H9 (cell line): ENCODE data around the gene ITPR2. TPM values are rescaled to one million over a fixed set of nuclear protein-coding genes. Genes with fewer than 3 reads are reported as not detected.

Experiments
- DNase-seq: peaks from one replicate; pipeline ENCODE4 v3.0.0-alpha.2; 2017
- H2AFZ ChIP-seq: one replicate; pipeline ENCODE4 v1.6.1; 2013; ENCODE audit warnings: mild to moderate bottlenecking, low read length, control low read depth, moderate library complexity
- H2AK5ac ChIP-seq: 2 replicates; pipeline ENCODE4 v1.6.1; 2013; ENCODE audit warnings: low read length, control low read depth, mixed read lengths; ENCODE audit not compliant: insufficient read length
- H2BK120ac ChIP-seq: one replicate; pipeline ENCODE4 v1.6.1; 2013; ENCODE audit warnings: low read depth, mild to moderate bottlenecking, low read length, control low read depth, inconsistent platforms; ENCODE audit not compliant: poor library complexity, severe bottlenecking
- H2BK12ac ChIP-seq: 2 replicates; pipeline ENCODE4 v1.6.1; 2013; ENCODE audit warnings: low read length, control low read depth, mixed read lengths, low read depth; ENCODE audit not compliant: insufficient read length
- H2BK15ac ChIP-seq: 2 replicates; pipeline ENCODE4 v1.6.1; 2013; ENCODE audit warnings: low read depth, low read length, control low read depth
- H2BK20ac ChIP-seq: one replicate; pipeline ENCODE4 v1.6.1; 2013; ENCODE audit warnings: low read depth, mild to moderate bottlenecking, low read length, control low read depth, inconsistent platforms; ENCODE audit not compliant: poor library complexity, severe bottlenecking
- H2BK5ac ChIP-seq: 2 replicates; pipeline ENCODE4 v1.6.1; 2013; ENCODE audit warnings: low read length, control low read depth, mixed read lengths; ENCODE audit not compliant: insufficient read length
- H3K14ac ChIP-seq: 2 replicates; pipeline ENCODE4 v1.6.1; 2013; ENCODE audit warnings: low read length, control low read depth; ENCODE audit not compliant: insufficient read depth
- H3K18ac ChIP-seq: 2 replicates; pipeline ENCODE4 v1.6.1; 2013; ENCODE audit warnings: low read depth, mild to moderate bottlenecking, mixed read lengths, low read length, control low read depth; ENCODE audit not compliant: insufficient read length
- H3K23ac ChIP-seq: 2 replicates; pipeline ENCODE4 v1.6.1; 2013; ENCODE audit warnings: low read length, control low read depth, mixed read lengths, low read depth; ENCODE audit not compliant: insufficient read length
- H3K23me2 ChIP-seq: 2 replicates; pipeline ENCODE4 v1.6.1; 2013; ENCODE audit warnings: low read depth, mild to moderate bottlenecking, mixed read lengths, low read length, control low read depth; ENCODE audit not compliant: insufficient read length, poor library complexity, severe bottlenecking
- H3K27ac ChIP-seq: 2 replicates; pipeline ENCODE4 v1.5.1; 2013; ENCODE audit warnings: low read length, control low read depth, mixed read lengths, low read depth; ENCODE audit not compliant: insufficient read length
- H3K27me3 ChIP-seq: 2 replicates; pipeline ENCODE4 v1.6.1; 2013; ENCODE audit warnings: low read length, control low read depth, inconsistent platforms; ENCODE audit not compliant: insufficient read depth
- H3K4ac ChIP-seq: 2 replicates; pipeline ENCODE4 v1.6.1; 2013; ENCODE audit warnings: low read depth, mild to moderate bottlenecking, control low read depth, inconsistent platforms, low read length, moderate library complexity
- H3K4me1 ChIP-seq: 2 replicates; pipeline ENCODE4 v1.6.1; 2013; ENCODE audit warnings: low read length, control low read depth, inconsistent platforms; ENCODE audit not compliant: insufficient read depth
- H3K4me2 ChIP-seq: 2 replicates; pipeline ENCODE4 v1.6.1; 2013; ENCODE audit warnings: low read length, control low read depth, mixed read lengths; ENCODE audit not compliant: insufficient read length, insufficient read depth
- H3K56ac ChIP-seq: 2 replicates; pipeline ENCODE4 v1.6.1; 2013; ENCODE audit warnings: low read depth, mild to moderate bottlenecking, mixed read lengths, low read length, control low read depth; ENCODE audit not compliant: insufficient read length
- H3K79me1 ChIP-seq: 2 replicates; pipeline ENCODE4 v1.6.1; 2013; ENCODE audit warnings: low read depth, mild to moderate bottlenecking, moderate library complexity, low read length, control low read depth, inconsistent platforms; ENCODE audit not compliant: insufficient read depth, poor library complexity, severe bottlenecking
- H3K79me2 ChIP-seq: 2 replicates; pipeline ENCODE4 v1.6.1; 2013; ENCODE audit warnings: low read length, control low read depth, inconsistent platforms; ENCODE audit not compliant: insufficient read depth
- H3K9ac ChIP-seq: 2 replicates; pipeline ENCODE4 v1.6.1; 2013; ENCODE audit warnings: low read length, control low read depth, mixed read lengths; ENCODE audit not compliant: insufficient read length; ENCODE audit errors: extremely low read depth
- H3K9me3 ChIP-seq: one replicate; pipeline ENCODE4 v1.6.1; 2013; ENCODE audit warnings: low read depth, low read length, inconsistent platforms; ENCODE audit not compliant: control insufficient read depth
- H3T11ph ChIP-seq: one replicate; pipeline ENCODE4 v1.6.1; 2013; ENCODE audit warnings: mild to moderate bottlenecking, low read length, control low read depth, inconsistent platforms
- H4K20me1 ChIP-seq: one replicate; pipeline ENCODE4 v1.6.1; 2013; ENCODE audit not compliant: control insufficient read depth, insufficient read length, insufficient read depth
- H4K5ac ChIP-seq: 2 replicates; pipeline ENCODE4 v1.6.1; 2013; ENCODE audit warnings: low read depth, mild to moderate bottlenecking, mixed read lengths, low read length, control low read depth; ENCODE audit not compliant: insufficient read length
- H4K8ac ChIP-seq: replicated peaks from 2 replicates; pipeline ENCODE4 v1.6.1; 2013; ENCODE audit warnings: low read length, control low read depth, mixed read lengths, low read depth; ENCODE audit not compliant: insufficient read length
- H4K91ac ChIP-seq: 2 replicates; pipeline ENCODE4 v1.6.1; 2013; ENCODE audit warnings: low read depth, mild to moderate bottlenecking, moderate library complexity, mixed read lengths, low read length, control low read depth; ENCODE audit not compliant: insufficient read length
- H3K27ac Mint-ChIP-seq, 3 experiments: 2 replicates in 2 of 3; 3 replicates in 1 of 3; pipeline ENCODE4 v1.8.0; 2020 to 2021; ENCODE audit warnings: mixed read lengths in 3 of 3, mild to moderate bottlenecking in 1 of 3, moderate library complexity in 1 of 3
- H3K27me3 Mint-ChIP-seq: 2 replicates; pipeline ENCODE4 v1.8.0; 2021; ENCODE audit warnings: low read depth, mild to moderate bottlenecking, moderate library complexity, mixed read lengths
- H3K36me3 Mint-ChIP-seq, 3 experiments: 2 replicates in 2 of 3; 3 replicates in 1 of 3; pipeline ENCODE4 v1.8.0; 2020 to 2021; ENCODE audit warnings: low read depth in 3 of 3, mixed read lengths in 3 of 3; ENCODE audit not compliant: insufficient read depth in 1 of 3
- H3K4me1 Mint-ChIP-seq, 2 experiments: 2 replicates each; pipeline ENCODE4 v1.8.0; 2020; ENCODE audit warnings: mixed read lengths in 2 of 2
- H3K4me3 Mint-ChIP-seq, 2 experiments: 2 replicates in 1 of 2; 3 replicates in 1 of 2; pipeline ENCODE4 v1.8.0; 2020 to 2021; ENCODE audit warnings: mild to moderate bottlenecking in 2 of 2, mixed read lengths in 2 of 2, moderate library complexity in 1 of 2
- H3K9me3 Mint-ChIP-seq, 2 experiments: 2 replicates in 1 of 2; 3 replicates in 1 of 2; pipeline ENCODE4 v1.8.0; 2020; ENCODE audit warnings: mild to moderate bottlenecking in 2 of 2, mixed read lengths in 2 of 2, moderate library complexity in 1 of 2
- CTCF ChIP-seq: fragments of 200-600 bp; sonication (generic); conservative IDR thresholded peaks from 3 replicates; pipeline ENCODE4 v1.8.0; 2021; ENCODE audit warnings: antibody characterized with exemption, mild to moderate bottlenecking
- WGBS: extraction: QIAGEN DNeasy Blood & Tissue Kit; methylation state at CpG from one replicate; pipeline ENCODE4 v1.1.7; 2013; ENCODE audit warnings: missing lambda C conversion rate, low lambda C conversion rate, mixed read lengths; ENCODE audit not compliant: insufficient read length; ENCODE audit errors: extremely low coverage; 5-methylcytosine and 5-hydroxymethylcytosine counted together
- total RNA-seq: library from RNA; stranded (reverse); gene quantifications from 2 replicates; pipeline ENCODE4 v1.2.1, GENCODE V29; 2021

The ITPR2 gene
- total RNA-seq, 1 experiment from 2014 or later, result 14.8 TPM

- no peaks in the 10 kb centered on the region for H3K4me1 Mint-ChIP-seq
These were observed 453.1 kb downstream of the ITPR2 start for GRCh38 chr12:26379777-26380467.

More at GRCh38 chr12:26379777-26380467, 453.1 kb downstream of the ITPR2 start:
- H3K9me3 ChIP-seq, result no peaks in the 10 kb centered on the region
- no peak overlapping the region for H3K23ac ChIP-seq
- no peaks in the 10 kb centered on the region for H4K20me1 ChIP-seq
- no peak overlapping the region for H3K4me2 ChIP-seq
- no peaks in the 10 kb centered on the region for H3K4me1 ChIP-seq
- no peak overlapping the region for H3K18ac ChIP-seq
- H4K8ac ChIP-seq, result no peak overlapping the region
- H2AK5ac ChIP-seq, result no peak overlapping the region
- H2BK120ac ChIP-seq, result no peak overlapping the region
- H3K79me1 ChIP-seq, result no peaks in the 10 kb centered on the region
- no peak overlapping the region for H2BK15ac ChIP-seq
- no CpG with 5 or more reads among the region's 2 CpGs for WGBS
- Mint-ChIP-seq H3K9me3 (no peaks in the 10 kb centered on the region; a peak in 2 of 5 replicates), H3K27me3 (no peaks in the 10 kb centered on the region; the same call in 1 of the 2 replicates), H3K36me3 (peaks cover 13 to 15% (median 14%) of the 10 kb centered on the region in 3 experiments), H3K4me3 (no peak overlapping the region), H3K27ac (no peak overlapping the region)
- H3K79me2 ChIP-seq, result no peaks in the 10 kb centered on the region
- no peaks in the 10 kb centered on the region for H3K23me2 ChIP-seq
- H3K9ac ChIP-seq, result no peak overlapping the region
- no peak overlapping the region for H2BK12ac ChIP-seq
- no peaks in the 10 kb centered on the region for H3K27me3 ChIP-seq
- H4K5ac ChIP-seq, result no peak overlapping the region
- H4K91ac ChIP-seq, result no peak overlapping the region
- H3K14ac ChIP-seq, result no peak overlapping the region
- no peak overlapping the region for H2AFZ ChIP-seq
- H3T11ph ChIP-seq, result no peak overlapping the region
- H3K4ac ChIP-seq, result no peak overlapping the region
- H3K27ac ChIP-seq, result no peak overlapping the region
- no peak overlapping the region for H2BK20ac ChIP-seq
- no peak overlapping the region for H3K56ac ChIP-seq
- no peak for TF ChIP-seq CTCF
- DNase-seq, result no peak
- H2BK5ac ChIP-seq, result no peak overlapping the region
